H1 (cell line): Measurements from ENCODE around the gene CAMK2B. TPM values are rescaled to one million over a fixed set of nuclear protein-coding genes. Genes with fewer than 3 reads are reported as not detected.

Experiments
- EP300 ChIP-seq, 2 experiments: IDR thresholded peaks; 1 replicate in 1 of 2; 2 replicates in 1 of 2; pipeline ENCODE4 v1.6.1; 2011 to 2012; ENCODE audit warnings: low read depth in 2 of 2, low read length in 2 of 2, mild to moderate bottlenecking in 2 of 2, borderline replicate concordance in 1 of 2, inconsistent platforms in 1 of 2, moderate library complexity in 1 of 2
- SP1 ChIP-seq: IDR thresholded peaks from 2 replicates; pipeline ENCODE4 v1.6.1; 2011; ENCODE audit warnings: low read depth, low read length
- polyA plus RNA-seq, 7 experiments: library from polyadenylated mRNA; depleted of rRNA in 3 of 7; stranded (reverse) in 5 of 7; unstranded in 2 of 7; fragments of >200 nt in 5 of 7; fragments of 200-250 nt in 2 of 7; gene quantifications; 1 replicate in 5 of 7; 2 replicates in 1 of 7; 4 replicates in 1 of 7; pipeline versions ENCODE4 v1.2.1 to v1.2.3, GENCODE V29; 2011 to 2013; ENCODE audit warnings: missing spikeins in 2 of 7, mixed read lengths in 2 of 7
- total RNA-seq: library from RNA; stranded (reverse); fragmentation: NEBNext Ultra II Directional; extraction: Animal tissue kit (Norgen Biotek cat#: 25700); gene quantifications from 2 replicates; pipeline ENCODE4 v1.2.1, GENCODE V29; 2021

CAMK2B gene
- total and polyA plus RNA-seq, 2 of the 8 experiments (the other 6 are each of a cell fraction or from before 2014, with no cell fraction given) = 0.05 to 0.15 TPM

GRCh38 chr7:44229546-44230105, 95.8 kb downstream of the CAMK2B start (continued):
- TF ChIP-seq SP1 (no peak), EP300 (IDR thresholded peaks at IDR 0.05; ENCODE audit: borderline replicate concordance in 1 of 2, low read depth in 2 of 2, low read length in 2 of 2) (no peak)
